MG63 (cell line): Measurements from ENCODE around the gene C7orf33. TPM values are rescaled to one million over a fixed set of nuclear protein-coding genes. Genes with fewer than 3 reads are reported as not detected.
"Not testable (repeated sequence)": the region's sequence is repeated elsewhere in the genome, so short reads cannot be mapped to it uniquely, and the experiment has no call there.

ENCODE experiments used
- DNase-seq: peaks from one replicate; pipeline ENCODE4 v3.0.0-alpha.2; 2020
- H3K27me3 ChIP-seq: fragments of 250-450 bp; sonication (Bioruptor Pico); 2 replicates; pipeline ENCODE4 v1.5.1; 2020; ENCODE audit warnings: mild to moderate bottlenecking, moderate library complexity
- H3K36me3 ChIP-seq: fragments of 250-450 bp; sonication (Bioruptor Pico); 2 replicates; pipeline ENCODE4 v1.5.1; 2020; ENCODE audit warnings: mild to moderate bottlenecking, moderate library complexity
- H3K4me3 ChIP-seq: fragments of 250-450 bp; sonication (Bioruptor Pico); 2 replicates; pipeline ENCODE4 v1.5.1; 2020; ENCODE audit warnings: mild to moderate bottlenecking, moderate library complexity
- H3K9me3 ChIP-seq: fragments of 250-450 bp; sonication (Bioruptor Pico); 2 replicates; pipeline ENCODE4 v1.5.1; 2020; ENCODE audit warnings: mild to moderate bottlenecking, moderate library complexity
- total RNA-seq: library from RNA; depleted of rRNA; stranded (reverse); fragments of >200 nt; shearing (Covaris generic); gene quantifications from 2 replicates; pipeline ENCODE4 v1.2.3, GENCODE V29; 2014; ENCODE audit warnings: low replicate concordance; rRNA removed

The C7orf33 gene
- not detected in 2 replicates for total RNA-seq

DNA sequence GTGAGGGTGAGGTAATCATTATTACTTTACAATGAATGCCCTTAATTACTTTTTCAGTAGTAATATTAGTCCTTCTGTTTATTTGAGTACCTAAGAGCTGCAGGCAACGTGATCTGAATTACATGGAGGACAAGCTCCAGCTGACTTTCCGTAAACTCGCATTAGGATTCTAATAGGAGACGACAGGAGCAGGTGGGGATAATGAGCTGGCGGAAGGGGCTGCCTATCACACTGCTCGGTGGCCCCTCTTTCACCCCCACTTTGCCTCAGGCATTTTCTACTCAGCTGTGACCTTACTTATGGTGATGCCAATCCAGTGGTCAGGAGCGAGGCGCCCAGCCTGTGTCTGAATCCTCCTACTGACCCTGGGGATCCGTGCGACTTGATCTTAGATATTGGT lies at the start of gene C7orf33:
TSS of gene C7orf33 (plus strand) at position 296 of the 400 bp plus-strand sequence. CDS start 160 bp downstream, outside the sequence.
- Histone ChIP-seq H3K36me3 (no peaks in the 10 kb centered on the region), H3K4me3 (no peak within 1 kb of the TSS), H3K27me3 (no peaks in the 10 kb centered on the region), H3K9me3 (no peaks in the 10 kb centered on the region)
- DNase-seq: no peak

DNA sequence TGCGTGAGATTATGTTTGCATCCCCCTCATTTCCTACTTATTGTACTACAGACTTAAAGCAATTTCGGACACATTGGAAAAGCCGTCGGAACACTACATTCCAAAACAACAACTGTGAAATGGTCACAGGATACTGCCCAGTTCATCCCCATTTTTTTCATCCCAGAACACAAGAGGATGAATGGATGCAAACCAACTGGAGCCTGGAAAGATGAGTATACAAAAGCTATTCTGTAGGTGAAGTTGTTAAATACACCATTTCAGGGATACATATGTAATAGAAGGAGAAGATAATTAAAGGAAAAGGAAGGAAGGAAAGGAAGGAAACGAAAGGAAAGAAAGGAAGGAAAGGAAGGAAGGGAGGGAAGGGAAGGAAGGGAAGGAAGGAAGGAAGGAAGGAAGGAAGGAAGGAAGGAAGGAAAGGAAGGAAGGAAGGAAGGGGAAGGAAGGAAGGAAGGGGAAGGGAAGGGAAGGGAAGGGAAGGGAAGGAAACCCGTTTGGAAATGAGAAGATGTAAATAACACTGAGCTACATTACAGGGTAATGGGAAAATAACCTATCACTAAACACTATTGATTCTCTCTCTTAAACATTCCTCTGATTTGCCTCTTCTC lies 48.6 kb upstream of the C7orf33 start:
- no peak for DNase-seq
- no peaks in the 10 kb centered on the region for H3K27me3 ChIP-seq
- H3K4me3 ChIP-seq: no peak overlapping the region
- H3K9me3 ChIP-seq: no peaks in the 10 kb centered on the region
- no peaks in the 10 kb centered on the region for H3K36me3 ChIP-seq

- Histone ChIP-seq H3K36me3 (no peaks in the 10 kb centered on the region), H3K4me3 (no peak overlapping the region)
- no peak for DNase-seq
These were observed 47.3 kb upstream of the C7orf33 start for GRCh38 chr7:148543302-148543701.

DNA sequence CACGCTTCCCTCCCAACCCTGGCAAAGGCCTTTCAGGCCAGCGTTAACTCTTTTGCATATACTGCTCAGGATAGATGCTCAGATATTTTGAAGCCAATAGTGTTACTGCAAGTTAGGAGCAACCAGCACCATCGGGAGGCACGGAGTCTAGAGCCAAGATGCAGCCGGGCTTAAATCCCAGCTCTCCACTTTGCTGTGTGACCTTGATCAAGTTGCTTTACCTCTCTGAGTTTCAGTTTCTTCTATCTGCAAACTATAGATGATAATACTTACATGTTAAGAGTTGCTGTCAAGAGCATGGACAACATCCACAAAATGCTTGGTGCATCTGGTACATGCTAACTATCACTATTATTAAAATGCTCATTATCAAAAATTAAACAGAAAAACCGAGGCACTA lies 45.4 kb upstream of the C7orf33 start:
- DNase-seq: no peak
- Histone ChIP-seq H3K36me3 (no peaks in the 10 kb centered on the region), H3K9me3 (no peaks in the 10 kb centered on the region), H3K27me3 (no peaks in the 10 kb centered on the region), H3K4me3 (no peak overlapping the region)

More at GRCh38 chr7:148543302-148543701, 47.3 kb upstream of the C7orf33 start:
- Histone ChIP-seq H3K9me3 (no peaks in the 10 kb centered on the region), H3K27me3 (no peaks in the 10 kb centered on the region)

- no peak for DNase-seq
- Histone ChIP-seq H3K36me3 (no peaks in the 10 kb centered on the region), H3K27me3 (no peaks in the 10 kb centered on the region), H3K4me3 (no peak overlapping the region), H3K9me3 (no peaks in the 10 kb centered on the region)
These were observed 44.6 kb upstream of the C7orf33 start for GRCh38 chr7:148545932-148546331.

GRCh38 chr7:148546857-148547256 lies 43.7 kb upstream of the C7orf33 start:
- Histone ChIP-seq H3K27me3 (no peaks in the 10 kb centered on the region), H3K36me3 (no peaks in the 10 kb centered on the region), H3K9me3 (no peaks in the 10 kb centered on the region), H3K4me3 (no peak overlapping the region)
- DNase-seq: no peak

DNA sequence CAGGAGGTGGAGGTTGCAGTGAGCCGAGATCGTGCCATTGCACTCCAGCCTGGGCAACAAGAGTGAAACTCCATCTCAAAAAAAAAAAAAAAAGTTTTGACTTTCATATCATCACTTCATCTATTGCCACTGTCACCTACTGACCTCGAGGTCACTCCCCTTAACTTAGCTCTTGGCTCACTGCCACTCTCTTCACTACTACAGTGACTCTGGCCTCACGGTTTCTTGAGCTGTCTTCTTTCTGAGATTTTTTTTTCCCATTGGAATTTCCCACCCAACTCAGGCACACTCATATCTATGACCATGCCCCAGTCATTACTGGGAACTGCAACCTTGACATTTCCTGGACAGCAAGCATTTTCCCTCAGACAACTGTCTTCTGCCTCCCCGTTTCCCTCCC lies 42.6 kb upstream of the C7orf33 start:
- Histone ChIP-seq H3K27me3 (no peaks in the 10 kb centered on the region), H3K9me3 (no peaks in the 10 kb centered on the region), H3K36me3 (no peaks in the 10 kb centered on the region), H3K4me3 (no peak overlapping the region)
- no peak for DNase-seq

DNA sequence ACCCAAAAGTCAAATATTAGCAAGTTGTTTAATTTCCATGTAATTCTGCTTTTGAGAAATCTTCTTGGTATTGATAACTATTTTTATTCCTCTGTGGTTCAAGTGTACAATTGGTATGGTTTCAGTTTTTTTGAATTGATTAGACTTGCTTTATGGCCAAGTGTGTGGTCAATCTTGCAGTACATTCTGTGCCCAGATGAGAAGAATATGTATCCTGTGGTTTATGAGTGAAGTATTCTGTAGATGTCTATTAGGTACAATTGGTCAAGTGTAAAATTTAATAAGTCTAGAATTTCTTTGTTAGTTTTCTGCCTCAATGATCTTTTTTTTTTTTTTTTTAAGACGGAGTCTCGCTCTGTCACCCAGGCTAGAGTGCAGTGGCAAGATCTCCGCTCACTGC lies 36.6 kb upstream of the C7orf33 start:
- Histone ChIP-seq H3K9me3 (no peaks in the 10 kb centered on the region), H3K36me3 (no peaks in the 10 kb centered on the region), H3K27me3 (no peaks in the 10 kb centered on the region), H3K4me3 (no peak overlapping the region)
- no peak for DNase-seq

DNA sequence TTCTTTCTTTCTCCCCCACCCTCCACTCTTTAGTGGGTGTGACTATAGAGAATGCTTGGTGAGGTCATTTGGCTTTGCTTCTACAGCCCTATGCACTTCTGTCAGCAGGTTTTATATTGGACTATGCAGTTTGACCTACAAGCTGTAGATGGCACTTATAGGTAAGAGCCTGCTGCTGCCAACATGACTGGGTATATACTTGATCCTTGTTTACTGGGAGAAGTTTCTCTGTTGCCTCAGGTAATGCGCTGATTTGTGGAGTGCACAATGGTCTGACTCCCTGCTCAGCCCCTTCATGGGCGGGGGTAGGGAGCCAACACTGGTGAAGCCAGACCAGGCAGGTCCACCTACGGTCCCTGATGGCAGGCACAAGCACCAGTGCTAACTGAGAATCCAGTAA lies 33.7 kb upstream of the C7orf33 start:
- H3K36me3 ChIP-seq: no peaks in the 10 kb centered on the region
- no peak overlapping the region for H3K4me3 ChIP-seq
- H3K27me3 ChIP-seq: no peaks in the 10 kb centered on the region
- no peak for DNase-seq
- no peaks in the 10 kb centered on the region for H3K9me3 ChIP-seq

DNA sequence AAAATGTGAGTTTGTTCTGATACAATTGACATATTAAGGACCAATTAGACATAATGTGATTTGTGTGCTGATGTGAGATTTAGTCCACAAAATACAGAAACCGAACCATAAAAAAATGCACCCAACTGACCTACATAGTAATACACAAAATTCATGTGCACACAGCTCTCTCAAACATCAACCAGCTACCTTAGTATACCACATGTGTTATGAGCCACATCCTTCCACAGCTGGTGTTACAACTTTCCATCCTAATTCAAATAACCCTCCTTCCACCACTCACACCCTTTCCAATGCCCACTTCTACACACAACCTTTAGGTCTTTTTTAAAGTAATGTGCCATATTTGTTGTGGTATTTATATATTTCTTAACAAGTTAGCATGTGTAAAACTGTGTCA lies 31.7 kb upstream of the C7orf33 start:
- no peaks in the 10 kb centered on the region for H3K36me3 ChIP-seq
- no peaks in the 10 kb centered on the region for H3K9me3 ChIP-seq
- H3K27me3 ChIP-seq: no peaks in the 10 kb centered on the region
- no peak overlapping the region for H3K4me3 ChIP-seq
- no peak for DNase-seq

DNA sequence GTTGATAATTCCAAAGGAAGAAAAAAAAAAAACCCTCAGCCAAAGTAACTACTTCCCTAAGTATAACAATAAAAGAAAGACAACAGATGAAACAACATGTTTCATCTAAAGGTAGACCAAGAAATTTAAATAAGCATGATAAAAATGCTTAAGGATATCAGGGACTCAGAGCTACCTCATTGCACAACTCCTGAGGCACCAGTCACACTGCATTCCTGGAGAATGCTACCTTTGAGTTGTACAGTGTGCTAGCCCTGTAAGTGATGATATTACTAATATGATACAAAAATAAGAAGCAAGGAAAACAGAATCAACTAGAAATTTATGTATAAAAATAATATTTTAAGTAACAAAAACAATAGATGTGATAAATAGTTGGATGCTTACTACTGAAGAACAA lies 29.5 kb upstream of the C7orf33 start:
- H3K27me3 ChIP-seq: no peaks in the 10 kb centered on the region
- no peaks in the 10 kb centered on the region for H3K36me3 ChIP-seq

GRCh38 chr7:148563583-148564274 lies 26.8 kb upstream of the C7orf33 start:
- no peak overlapping the region for H3K4me3 ChIP-seq
- no peaks in the 10 kb centered on the region for H3K9me3 ChIP-seq
- DNase-seq: no peak
- H3K36me3 ChIP-seq: no peaks in the 10 kb centered on the region
- no peaks in the 10 kb centered on the region for H3K27me3 ChIP-seq

More for the DNA sequence above, 29.5 kb upstream of the C7orf33 start:
- H3K4me3 ChIP-seq: no peak overlapping the region
- no peak for DNase-seq
- no peaks in the 10 kb centered on the region for H3K9me3 ChIP-seq

DNA sequence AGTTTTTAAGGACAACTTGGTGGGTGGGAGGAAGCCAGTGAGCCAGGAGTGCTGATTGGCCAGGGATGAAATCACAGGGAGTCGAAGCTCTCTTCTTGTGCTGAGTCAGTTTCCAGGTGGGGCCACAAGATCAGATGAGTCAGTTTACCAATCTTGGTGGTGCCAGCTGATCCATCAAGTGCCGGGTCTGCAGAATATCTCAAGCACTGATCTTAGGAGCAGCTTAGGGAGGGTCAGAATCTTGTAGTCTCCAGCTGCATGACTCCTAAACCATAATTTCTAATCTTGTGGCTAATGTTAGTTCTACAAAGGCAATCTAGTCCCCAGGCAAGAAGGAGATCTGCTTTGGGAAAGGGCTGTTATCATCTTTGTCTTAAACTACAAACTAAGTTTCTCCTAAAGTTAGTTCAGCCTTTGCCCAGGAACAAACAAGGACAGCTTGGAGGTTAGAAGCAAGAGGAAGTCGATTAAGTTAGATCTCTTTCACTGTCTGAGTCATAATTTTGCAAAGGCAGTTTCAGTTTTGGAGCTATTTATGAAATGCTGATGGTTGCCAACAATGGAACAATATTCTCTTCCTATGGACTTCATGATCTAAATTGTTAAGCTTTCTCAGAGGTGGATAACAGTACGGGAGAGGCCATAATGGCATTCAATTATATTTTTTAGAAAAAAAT lies 26.2 kb upstream of the C7orf33 start:
- not testable (repeated sequence) for H3K27me3 ChIP-seq, DNase-seq, H3K4me3 ChIP-seq, H3K36me3 ChIP-seq, H3K9me3 ChIP-seq

DNA sequence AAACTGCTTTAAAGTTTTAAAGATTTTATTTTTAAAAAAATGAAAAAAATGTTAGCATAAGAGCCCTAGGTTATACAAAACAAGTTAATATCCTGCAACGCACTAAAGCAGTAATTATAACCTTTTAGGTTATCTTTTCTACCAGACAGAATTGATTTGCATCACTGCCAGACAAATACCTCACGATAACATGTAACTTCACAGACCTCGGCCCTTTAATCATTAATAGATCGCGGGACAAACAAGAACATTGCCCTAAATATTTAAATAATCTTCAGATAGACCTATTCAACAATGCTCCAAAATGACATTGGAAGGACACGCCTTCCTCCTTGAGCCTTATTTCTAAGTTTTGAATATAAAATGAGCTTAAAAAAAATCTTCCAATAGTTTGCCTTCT lies 23.8 kb upstream of the C7orf33 start:
- Histone ChIP-seq H3K4me3 (no peak overlapping the region), H3K36me3 (no peaks in the 10 kb centered on the region), H3K27me3 (no peaks in the 10 kb centered on the region), H3K9me3 (peaks cover 3% of the 10 kb centered on the region; the same call in 1 of the 2 replicates)
- DNase-seq: no peak

DNA sequence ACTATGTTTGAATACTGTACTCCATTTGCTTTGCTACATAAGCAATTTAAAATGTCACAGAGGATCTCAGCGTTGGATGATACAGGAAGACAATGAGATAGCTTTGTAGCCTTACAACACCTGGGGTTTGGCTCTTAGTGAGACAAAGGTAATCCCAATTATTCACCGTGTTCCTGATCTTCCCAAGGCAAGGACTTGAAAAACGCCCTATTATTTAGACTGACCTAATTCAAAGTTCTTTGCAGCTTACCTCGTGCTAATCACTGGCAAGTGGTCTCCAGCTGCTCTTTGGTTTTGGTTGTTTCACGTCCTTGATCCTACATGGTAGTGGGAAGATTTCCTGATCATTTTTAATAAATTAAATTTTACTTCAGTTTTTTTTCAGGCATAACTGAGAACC lies 23.0 kb upstream of the C7orf33 start:
- DNase-seq: no peak
- Histone ChIP-seq H3K36me3 (no peaks in the 10 kb centered on the region), H3K4me3 (no peak overlapping the region), H3K9me3 (peaks cover 3% of the 10 kb centered on the region; the same call in 1 of the 2 replicates), H3K27me3 (no peaks in the 10 kb centered on the region)

GRCh38 chr7:148570510-148570909 lies 20.1 kb upstream of the C7orf33 start:
- Histone ChIP-seq H3K36me3 (no peaks in the 10 kb centered on the region), H3K9me3 (peaks cover 3% of the 10 kb centered on the region; the same call in 1 of the 2 replicates), H3K27me3 (no peaks in the 10 kb centered on the region), H3K4me3 (no peak overlapping the region)
- no peak for DNase-seq

DNA sequence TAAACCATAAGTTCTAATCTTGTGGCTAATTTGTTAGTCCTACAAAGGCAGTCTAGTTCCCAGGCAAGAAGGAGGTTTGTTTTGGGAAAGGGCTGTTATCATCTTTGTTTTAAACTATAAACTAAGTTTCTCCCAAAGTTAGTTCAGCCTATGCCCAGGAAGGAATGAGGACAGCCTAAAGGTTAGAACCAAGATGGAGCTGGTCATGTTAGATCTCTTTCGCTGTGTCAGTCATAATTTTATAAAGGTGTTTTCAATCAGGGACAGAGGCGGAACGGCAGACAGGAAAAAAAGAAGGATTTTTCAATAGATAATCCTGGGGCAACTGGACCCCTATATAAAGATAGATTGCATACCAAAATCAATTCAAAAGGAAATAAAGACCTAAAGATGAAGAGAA lies 19.6 kb upstream of the C7orf33 start:
- H3K4me3 ChIP-seq, H3K27me3 ChIP-seq, H3K9me3 ChIP-seq, H3K36me3 ChIP-seq, DNase-seq: not testable (repeated sequence)
